ENCODE data around the gene CCT5.

- TF ChIP-seq CTCF (IDR thresholded peaks at IDR 0.05) (no peak), POLR2A (IDR thresholded peaks at IDR 0.05) (no peak)
Observed at GRCh38 chr5:10261065-10261464, 11.0 kb downstream of the CCT5 start.

All from prostate gland (tissue), 2 donors.